SK-N-MC (cell line): Measurements from ENCODE around the gene CCDC54.
A peak's percentile ranks its signal among the peaks of the same experiment; 100 is the strongest.

Experiments
- DNase-seq: peaks from one replicate; pipeline ENCODE4 v3.0.0-alpha.2; 2011; ENCODE audit warnings: low read depth, low spot score
- H3K27ac ChIP-seq: fragments of 200-600 bp; sonication (generic); 2 replicates; pipeline ENCODE4 v1.5.1; 2016; ENCODE audit warnings: mixed run types
- H3K36me3 ChIP-seq: fragments of 200-600 bp; sonication (generic); 2 replicates; pipeline ENCODE4 v1.6.1; 2017; ENCODE audit warnings: antibody characterized with exemption, low read length, mixed read lengths; ENCODE audit not compliant: insufficient read depth
- H3K4me3 ChIP-seq: fragments of 200-600 bp; sonication (generic); 2 replicates; pipeline ENCODE4 v1.5.1; 2016
- H3K9ac ChIP-seq: fragments of 200-600 bp; sonication (generic); 2 replicates; pipeline ENCODE4 v1.8.0; 2017; ENCODE audit warnings: mixed run types, mixed read lengths; ENCODE audit not compliant: insufficient read length
- H3K9me3 ChIP-seq: fragments of 200-600 bp; sonication (generic); 2 replicates; pipeline ENCODE4 v1.6.1; 2017; ENCODE audit warnings: low read depth, mild to moderate bottlenecking, antibody characterized with exemption, low read length, moderate library complexity, mixed read lengths
- EZH2 ChIP-seq: fragments of 200-600 bp; sonication (generic); IDR thresholded peaks from one replicate; pipeline ENCODE4 v1.6.1; 2017; ENCODE audit warnings: antibody characterized with exemption
- FOXP2 ChIP-seq: optimal IDR thresholded peaks from 2 replicates; pipeline ENCODE3; 2011; ENCODE audit warnings: mild to moderate bottlenecking, moderate library complexity; ENCODE audit not compliant: insufficient read depth; ENCODE audit errors: extremely low read length, control extremely low read depth
- POLR2AphosphoS5 ChIP-seq: IDR thresholded peaks from 2 replicates; pipeline ENCODE4 v1.6.1; 2012; ENCODE audit warnings: mild to moderate bottlenecking, low read depth, low read length, borderline replicate concordance

Gene CCDC54

DNA sequence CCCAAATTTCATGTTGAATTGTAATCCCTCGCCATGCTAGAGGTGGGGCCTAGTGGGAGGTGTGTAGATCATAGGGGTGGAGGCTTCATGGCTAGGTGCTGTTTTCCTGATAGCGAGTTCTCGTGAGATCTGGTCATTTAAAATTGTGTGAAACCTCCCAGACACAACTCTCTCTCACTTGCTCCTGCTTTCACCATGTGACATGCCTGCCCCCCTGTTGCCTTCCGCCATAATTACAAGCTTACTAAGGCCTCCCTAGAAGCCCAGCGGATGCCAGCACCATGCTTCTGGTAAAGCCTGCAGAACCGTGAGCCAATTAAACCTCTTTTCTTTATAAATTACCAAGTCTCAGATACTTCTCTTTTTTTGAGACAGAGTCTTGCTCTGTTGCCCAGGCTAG, 36.0 kb downstream of the CCDC54 start:
- no peak for TF ChIP-seq POLR2AphosphoS5
- TF ChIP-seq FOXP2: no peak
- no peak for TF ChIP-seq EZH2
- no peaks in the 10 kb centered on the region for H3K36me3 ChIP-seq

GRCh38 chr3:107414325-107414964, 37.2 kb downstream of the CCDC54 start:
- Histone ChIP-seq H3K4me3 (no peak overlapping the region), H3K9ac (no peak overlapping the region), H3K27ac (no peak overlapping the region), H3K36me3 (no peaks in the 10 kb centered on the region), H3K9me3 (no peaks in the 10 kb centered on the region)
- TF ChIP-seq FOXP2 (no peak), EZH2 (no peak), POLR2AphosphoS5 (no peak)
- no peak for DNase-seq

More for the DNA sequence above, 36.0 kb downstream of the CCDC54 start:
- no peaks in the 10 kb centered on the region for H3K9me3 ChIP-seq
- DNase-seq: no peak
- no peak overlapping the region for H3K9ac ChIP-seq
- H3K27ac ChIP-seq: no peak overlapping the region
- no peak overlapping the region for H3K4me3 ChIP-seq

DNA sequence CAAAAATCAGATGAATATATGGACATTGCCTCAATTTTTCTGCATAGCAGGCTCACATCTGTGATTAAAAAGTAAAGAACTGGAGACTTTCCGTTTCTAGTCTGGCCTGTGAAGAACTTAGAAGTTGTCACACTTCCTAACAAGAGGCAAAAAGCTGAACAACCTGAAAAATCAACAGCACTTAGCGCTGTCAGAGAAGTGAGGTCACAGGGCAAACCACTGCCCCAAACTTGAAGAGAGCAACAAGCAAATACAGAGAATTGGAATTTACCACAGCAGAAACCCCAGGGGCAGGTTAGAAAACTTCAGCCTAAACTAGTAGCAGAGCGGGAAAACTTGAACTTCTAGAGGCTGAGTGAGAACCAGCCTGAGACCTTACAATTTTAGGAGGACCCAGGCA, 38.9 kb downstream of the CCDC54 start:
- H3K9me3 ChIP-seq: no peaks in the 10 kb centered on the region
- H3K4me3 ChIP-seq: no peak overlapping the region
- H3K27ac ChIP-seq: no peak overlapping the region
- no peak overlapping the region for H3K9ac ChIP-seq
- no peak for DNase-seq
- no peaks in the 10 kb centered on the region for H3K36me3 ChIP-seq
- TF ChIP-seq FOXP2: no peak
- TF ChIP-seq POLR2AphosphoS5: no peak
- no peak for TF ChIP-seq EZH2

DNA sequence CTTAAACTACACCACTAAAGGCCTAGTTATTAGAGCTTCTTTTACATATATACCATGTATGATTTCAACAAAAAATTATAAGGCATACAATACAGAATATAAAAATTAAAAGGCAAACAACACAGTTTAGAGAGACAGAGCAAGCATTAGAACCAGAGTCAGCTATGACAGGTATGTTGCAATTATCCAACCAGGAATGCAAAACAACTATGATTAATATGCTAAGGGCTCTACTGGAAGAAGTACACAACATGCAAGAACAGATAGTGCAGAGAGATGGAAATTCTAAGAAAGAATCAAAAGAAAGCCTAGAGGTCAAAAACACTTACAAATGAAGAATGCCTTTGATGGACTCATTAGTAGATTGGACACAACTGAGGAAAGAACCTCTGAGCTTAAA, 39.6 kb downstream of the CCDC54 start:
- H3K4me3 ChIP-seq: no peak overlapping the region
- no peak overlapping the region for H3K27ac ChIP-seq
- no peaks in the 10 kb centered on the region for H3K9me3 ChIP-seq
- TF ChIP-seq EZH2 (no peak), FOXP2 (no peak), POLR2AphosphoS5 (no peak)
- no peak overlapping the region for H3K9ac ChIP-seq
- DNase-seq: no peak
- no peaks in the 10 kb centered on the region for H3K36me3 ChIP-seq

GRCh38 chr3:107421170-107421792, 44.0 kb downstream of the CCDC54 start:
- Histone ChIP-seq H3K4me3 (peak overlapping the region; percentile 72), H3K9me3 (no peaks in the 10 kb centered on the region), H3K9ac (peak overlapping the region; percentile 55), H3K27ac (no peak overlapping the region), H3K36me3 (no peaks in the 10 kb centered on the region)
- peak; percentile 61 for DNase-seq
- no peak for TF ChIP-seq POLR2AphosphoS5
- peak; percentile 18 for TF ChIP-seq FOXP2

DNA sequence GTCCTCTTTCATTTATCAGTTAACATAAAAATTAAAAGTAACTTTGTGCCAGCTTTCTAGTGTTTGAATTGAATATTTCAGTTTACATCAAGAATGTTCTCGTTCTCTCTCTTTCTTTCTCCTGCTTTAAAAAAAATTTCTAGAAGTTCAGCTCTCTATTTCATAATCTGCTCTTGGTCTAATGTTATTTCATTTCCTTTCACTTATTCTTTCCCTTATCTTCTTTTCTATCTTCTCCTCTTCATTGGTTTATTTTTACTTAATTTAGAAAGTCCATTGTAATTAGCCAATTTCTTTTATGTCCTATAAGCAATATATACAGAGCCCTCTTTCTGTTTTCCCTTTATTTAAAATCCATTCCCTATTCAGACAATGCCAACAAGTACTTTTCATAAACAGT, 44.6 kb downstream of the CCDC54 start:
- no peak overlapping the region for H3K4me3 ChIP-seq
- no peak overlapping the region for H3K27ac ChIP-seq
- no peaks in the 10 kb centered on the region for H3K36me3 ChIP-seq
- DNase-seq: no peak
- TF ChIP-seq EZH2: no peak
- no peak for TF ChIP-seq POLR2AphosphoS5
- no peak for TF ChIP-seq FOXP2
- no peaks in the 10 kb centered on the region for H3K9me3 ChIP-seq
- no peak overlapping the region for H3K9ac ChIP-seq

DNA sequence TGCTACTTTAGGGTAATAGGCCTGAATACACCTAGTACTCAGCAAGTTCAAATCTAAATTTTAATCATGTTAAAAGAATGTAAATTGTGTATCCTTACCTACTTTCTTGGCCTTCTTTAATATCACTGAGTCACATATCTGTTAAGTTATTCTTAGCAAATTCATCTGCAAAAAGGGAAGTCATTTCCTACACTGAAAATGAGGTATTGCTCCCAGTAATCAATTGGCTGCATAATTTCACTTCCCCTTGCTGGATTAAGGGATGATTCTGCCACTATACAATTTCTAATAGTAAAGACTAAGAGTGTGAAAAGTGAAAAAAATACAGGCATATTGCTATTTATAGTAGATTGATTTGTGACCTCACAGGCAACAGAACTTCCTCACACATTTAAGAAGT, 47.8 kb downstream of the CCDC54 start:
- no peak overlapping the region for H3K4me3 ChIP-seq
- no peaks in the 10 kb centered on the region for H3K36me3 ChIP-seq
- DNase-seq: no peak
- H3K9ac ChIP-seq: no peak overlapping the region
- no peaks in the 10 kb centered on the region for H3K9me3 ChIP-seq
- H3K27ac ChIP-seq: no peak overlapping the region
- TF ChIP-seq EZH2 (no peak), FOXP2 (no peak), POLR2AphosphoS5 (no peak)

DNA sequence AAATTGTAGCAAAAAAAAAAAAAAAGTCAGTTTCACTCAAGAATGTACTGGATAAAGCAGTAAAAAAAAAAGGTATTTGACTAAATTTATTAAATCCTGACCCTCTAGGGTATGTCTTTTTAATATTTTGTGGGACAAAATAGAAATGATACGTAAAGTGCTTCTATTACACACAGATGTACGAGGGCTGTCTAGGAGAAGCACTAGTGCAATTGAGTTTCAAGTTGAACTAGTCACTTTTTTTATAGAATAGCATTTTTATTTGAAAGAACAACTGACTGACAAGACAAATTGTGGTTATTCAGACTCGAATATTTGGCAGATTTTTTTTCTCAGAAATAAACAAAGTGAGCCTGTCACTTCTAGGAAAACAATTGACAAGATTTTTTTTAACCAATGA, 49.0 kb downstream of the CCDC54 start:
- Histone ChIP-seq H3K4me3 (no peak overlapping the region), H3K27ac (no peak overlapping the region), H3K36me3 (no peaks in the 10 kb centered on the region), H3K9ac (no peak overlapping the region), H3K9me3 (no peaks in the 10 kb centered on the region)
- TF ChIP-seq POLR2AphosphoS5 (no peak), EZH2 (no peak), FOXP2 (no peak)
- no peak for DNase-seq
